ENCODE results near the gene AFAP1L2. TPM values are rescaled to one million over a fixed set of nuclear protein-coding genes. Genes with fewer than 3 reads are reported as not detected.

AFAP1L2 gene
- total and polyA plus RNA-seq, 2 donors (not counting 1 experiment from before 2014, with no cell fraction given), result 4.7 to 4.9 TPM

DNA sequence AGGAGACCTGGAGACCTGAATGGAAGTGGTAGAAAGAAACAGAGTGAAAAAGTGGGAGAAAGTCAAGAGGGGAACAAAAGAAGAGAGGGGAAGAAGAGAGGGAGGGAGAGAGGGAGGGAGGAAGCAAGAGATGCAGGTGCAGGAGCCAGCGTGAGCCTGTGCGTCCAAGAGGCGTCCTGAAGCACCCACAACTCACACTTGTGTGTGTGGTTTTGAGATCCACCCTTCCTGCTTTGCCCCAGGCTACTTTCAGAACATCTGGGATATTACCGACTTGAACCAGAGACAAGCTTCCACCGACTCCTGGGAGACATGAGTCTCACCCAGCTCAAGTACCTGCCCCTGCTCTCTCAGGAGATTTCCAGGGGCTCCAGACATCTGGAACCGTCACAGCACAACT lies 9.8 kb downstream of the AFAP1L2 start:
- no peaks in the 10 kb centered on the region for H4K20me1 ChIP-seq (ENCODE audit: control insufficient read depth, insufficient read depth, low read length, poor library complexity, severe bottlenecking)
- ChIA-PET CTCF (no interaction called here), POLR2A (no interaction called here)
- peaks cover 0 to 12% (median 6%) of the 10 kb centered on the region in 4 experiments for H3K27me3 ChIP-seq (replicated peaks in 1 of 4; ENCODE audit: control extremely low read depth in 1 of 4, control insufficient read depth in 3 of 4, insufficient read depth in 4 of 4, low read length in 3 of 4)
- H2AFZ ChIP-seq (ENCODE audit: insufficient read depth, low read depth, low read length, poor library complexity, severe bottlenecking), result no peak overlapping the region
- ATAC-seq (ENCODE audit: low read depth) (no peak), DNase-seq (no peak)
- H3K79me2 ChIP-seq (ENCODE audit: control insufficient read depth, insufficient read depth, low read length), result no peaks in the 10 kb centered on the region
- Mint-ChIP-seq H3K4me1 (no peaks in the 10 kb centered on the region), H3K9me3 (ENCODE audit: insufficient read depth) (no peaks in the 10 kb centered on the region), H3K27me3 (peaks cover 57% of the 10 kb centered on the region), H3K27ac (no peak overlapping the region), H3K4me3 (no peak overlapping the region)
- H3K9me3 ChIP-seq (ENCODE audit: control extremely low read depth in 1 of 3, control insufficient read depth in 2 of 3, insufficient read depth in 1 of 3, low read length in 2 of 3), result no peaks in the 10 kb centered on the region
- 36% methylated on average over 3 of the region's 6 CpGs for WGBS (ENCODE audit: insufficient coverage)
- no peak overlapping the region for H3K9ac ChIP-seq (ENCODE audit: low read length)
- no peaks in the 10 kb centered on the region for H3K4me1 ChIP-seq (ENCODE audit: control insufficient read depth in 2 of 2, insufficient read depth in 2 of 2, low read length in 2 of 2)
- intact Hi-C loops (cut with micrococcal nuclease), result no loop called here
- TF ChIP-seq, protein P1, sequence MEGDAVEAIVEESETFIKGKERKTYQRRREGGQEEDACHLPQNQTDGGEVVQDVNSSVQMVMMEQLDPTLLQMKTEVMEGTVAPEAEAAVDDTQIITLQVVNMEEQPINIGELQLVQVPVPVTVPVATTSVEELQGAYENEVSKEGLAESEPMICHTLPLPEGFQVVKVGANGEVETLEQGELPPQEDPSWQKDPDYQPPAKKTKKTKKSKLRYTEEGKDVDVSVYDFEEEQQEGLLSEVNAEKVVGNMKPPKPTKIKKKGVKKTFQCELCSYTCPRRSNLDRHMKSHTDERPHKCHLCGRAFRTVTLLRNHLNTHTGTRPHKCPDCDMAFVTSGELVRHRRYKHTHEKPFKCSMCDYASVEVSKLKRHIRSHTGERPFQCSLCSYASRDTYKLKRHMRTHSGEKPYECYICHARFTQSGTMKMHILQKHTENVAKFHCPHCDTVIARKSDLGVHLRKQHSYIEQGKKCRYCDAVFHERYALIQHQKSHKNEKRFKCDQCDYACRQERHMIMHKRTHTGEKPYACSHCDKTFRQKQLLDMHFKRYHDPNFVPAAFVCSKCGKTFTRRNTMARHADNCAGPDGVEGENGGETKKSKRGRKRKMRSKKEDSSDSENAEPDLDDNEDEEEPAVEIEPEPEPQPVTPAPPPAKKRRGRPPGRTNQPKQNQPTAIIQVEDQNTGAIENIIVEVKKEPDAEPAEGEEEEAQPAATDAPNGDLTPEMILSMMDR (IDR thresholded peaks at IDR 0.05), result no peak
- TF ChIP-seq EZH2 (IDR thresholded peaks at IDR 0.05; ENCODE audit: borderline replicate concordance, insufficient read depth, low read depth, low read length, poor library complexity, severe bottlenecking), result no peak
- H3K36me3 ChIP-seq (replicated peaks in 1 of 2; ENCODE audit: control extremely low read depth in 1 of 2, control insufficient read depth in 1 of 2, extremely low read depth in 1 of 2, insufficient read depth in 2 of 2, low read length in 1 of 2), result no peaks in the 10 kb centered on the region
- H3K4me2 ChIP-seq (replicated peaks; ENCODE audit: low read depth, low read length, poor library complexity, severe bottlenecking), result no peak overlapping the region
- H3K27ac ChIP-seq (ENCODE audit: low read length in 2 of 2), result no peak overlapping the region
- H3K4me3 ChIP-seq (ENCODE audit: control extremely low read depth in 1 of 5, extremely low read depth in 1 of 5, insufficient read depth in 1 of 5, low read depth in 2 of 5, low read length in 4 of 5), result no peak overlapping the region

DNA sequence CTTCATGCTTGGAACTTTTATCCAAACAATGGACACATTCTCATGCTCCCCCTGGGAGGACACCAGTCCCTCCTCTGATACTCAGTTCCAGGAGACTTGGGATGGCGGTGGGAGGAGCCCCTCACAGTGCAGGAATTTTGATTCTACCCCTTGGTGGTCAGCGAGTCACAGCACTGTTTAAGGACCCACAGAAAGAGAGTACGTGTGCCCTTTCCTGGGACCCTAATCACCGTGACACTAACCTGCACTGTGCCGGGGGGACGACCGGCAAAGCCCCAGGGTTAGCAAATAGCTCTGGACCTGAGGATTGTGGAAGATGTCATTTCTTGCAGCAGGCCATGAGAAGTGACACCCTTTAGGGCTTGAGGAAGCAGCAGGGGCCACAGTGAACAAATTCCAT lies 10.4 kb downstream of the AFAP1L2 start:
- H3K79me2 ChIP-seq (ENCODE audit: control insufficient read depth, insufficient read depth, low read length), result no peaks in the 10 kb centered on the region
- ChIA-PET POLR2A (no interaction called here), CTCF (no interaction called here)
- H2AFZ ChIP-seq (ENCODE audit: insufficient read depth, low read depth, low read length, poor library complexity, severe bottlenecking), result no peak overlapping the region
- H3K27me3 Mint-ChIP-seq, result peaks cover 51% of the 10 kb centered on the region
- H3K4me3 Mint-ChIP-seq, result no peak overlapping the region
- intact Hi-C loops (cut with micrococcal nuclease), result no loop called here
- no peak for DNase-seq
- H4K20me1 ChIP-seq (ENCODE audit: control insufficient read depth, insufficient read depth, low read length, poor library complexity, severe bottlenecking), result no peaks in the 10 kb centered on the region
- ATAC-seq (ENCODE audit: low read depth), result no peak
- H3K27ac Mint-ChIP-seq, result no peak overlapping the region
- no peak overlapping the region for H3K4me3 ChIP-seq (ENCODE audit: control extremely low read depth in 1 of 5, extremely low read depth in 1 of 5, insufficient read depth in 1 of 5, low read depth in 2 of 5, low read length in 4 of 5)
- no peak overlapping the region for H3K4me2 ChIP-seq (replicated peaks; ENCODE audit: low read depth, low read length, poor library complexity, severe bottlenecking)
- WGBS (ENCODE audit: insufficient coverage), result 95% methylated on average over 7 of the region's 7 CpGs
- H3K27ac ChIP-seq (ENCODE audit: low read length in 2 of 2), result no peak overlapping the region
- H3K4me1 ChIP-seq (ENCODE audit: control insufficient read depth in 2 of 2, insufficient read depth in 2 of 2, low read length in 2 of 2), result no peaks in the 10 kb centered on the region
- TF ChIP-seq EZH2 (IDR thresholded peaks at IDR 0.05; ENCODE audit: borderline replicate concordance, insufficient read depth, low read depth, low read length, poor library complexity, severe bottlenecking), result no peak
- TF ChIP-seq, protein P1 (IDR thresholded peaks at IDR 0.05), result no peak
- no peaks in the 10 kb centered on the region for H3K9me3 ChIP-seq (ENCODE audit: control extremely low read depth in 1 of 3, control insufficient read depth in 2 of 3, insufficient read depth in 1 of 3, low read length in 2 of 3)
- H3K9ac ChIP-seq (ENCODE audit: low read length), result no peak overlapping the region
- H3K27me3 ChIP-seq (replicated peaks in 1 of 4; ENCODE audit: control extremely low read depth in 1 of 4, control insufficient read depth in 3 of 4, insufficient read depth in 4 of 4, low read length in 3 of 4), result peaks cover 0 to 8% (median 4%) of the 10 kb centered on the region in 4 experiments
- H3K36me3 ChIP-seq (replicated peaks in 1 of 2; ENCODE audit: control extremely low read depth in 1 of 2, control insufficient read depth in 1 of 2, extremely low read depth in 1 of 2, insufficient read depth in 2 of 2, low read length in 1 of 2), result no peaks in the 10 kb centered on the region
- H3K9me3 Mint-ChIP-seq (ENCODE audit: insufficient read depth), result no peaks in the 10 kb centered on the region
- no peaks in the 10 kb centered on the region for H3K4me1 Mint-ChIP-seq
